Epidermal melanocyte (primary cell): Measurements from ENCODE around the gene REEP2.
A peak's percentile ranks its signal among the peaks of the same experiment; 100 is the strongest.
"Not testable (repeated sequence)": the region's sequence is repeated elsewhere in the genome, so short reads cannot be mapped to it uniquely, and the experiment has no call there.

Experiments used
- DNase-seq: peaks from one replicate; pipeline ENCODE4 v3.0.0; 2011; ENCODE audit warnings: low spot score; ENCODE audit not compliant: insufficient read length

Gene REEP2, protein sequence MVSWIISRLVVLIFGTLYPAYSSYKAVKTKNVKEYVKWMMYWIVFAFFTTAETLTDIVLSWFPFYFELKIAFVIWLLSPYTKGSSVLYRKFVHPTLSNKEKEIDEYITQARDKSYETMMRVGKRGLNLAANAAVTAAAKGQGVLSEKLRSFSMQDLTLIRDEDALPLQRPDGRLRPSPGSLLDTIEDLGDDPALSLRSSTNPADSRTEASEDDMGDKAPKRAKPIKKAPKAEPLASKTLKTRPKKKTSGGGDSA

DNA sequence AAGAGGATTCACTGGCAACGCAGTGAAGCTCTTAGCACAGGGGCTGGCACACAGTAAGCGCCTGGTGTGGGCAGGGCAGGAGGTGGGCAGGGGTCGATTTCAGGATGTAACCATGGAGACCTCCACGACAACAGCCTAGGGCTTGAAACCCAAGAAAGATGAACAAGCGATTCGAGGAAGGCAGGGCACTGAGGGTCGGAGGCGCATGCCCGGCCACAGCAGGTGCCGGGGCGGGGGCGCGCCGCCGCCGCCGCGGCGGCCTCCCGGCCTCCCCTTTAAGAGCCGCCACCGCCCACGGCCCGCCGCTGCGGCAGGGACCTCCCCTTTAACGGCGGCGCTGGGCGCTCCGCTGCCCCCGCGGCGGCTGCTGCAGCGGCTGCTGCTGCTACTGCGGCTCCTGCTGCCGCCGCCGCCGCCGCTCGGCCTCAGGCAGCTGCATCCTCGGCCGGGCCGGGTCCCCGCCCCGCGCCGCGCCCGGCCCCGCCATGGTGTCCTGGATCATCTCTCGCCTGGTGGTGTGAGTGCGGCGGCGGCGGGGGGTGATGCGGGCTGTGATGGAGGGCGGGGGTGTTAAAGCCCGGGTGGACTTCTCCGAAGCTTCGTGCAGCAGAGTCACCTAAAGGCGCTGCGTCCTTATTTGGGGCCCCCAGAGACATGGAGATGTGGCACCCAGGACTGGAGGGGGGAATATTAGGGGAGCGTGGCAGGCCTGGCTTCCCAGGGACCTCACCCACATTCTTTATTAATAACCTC, at the start of gene REEP2:
TSS of gene REEP2 (plus strand) at position 334 of the 753 bp plus-strand sequence. CDS start at position 486, 152 bp downstream.
- DNase-seq = peak; percentile 61

DNA sequence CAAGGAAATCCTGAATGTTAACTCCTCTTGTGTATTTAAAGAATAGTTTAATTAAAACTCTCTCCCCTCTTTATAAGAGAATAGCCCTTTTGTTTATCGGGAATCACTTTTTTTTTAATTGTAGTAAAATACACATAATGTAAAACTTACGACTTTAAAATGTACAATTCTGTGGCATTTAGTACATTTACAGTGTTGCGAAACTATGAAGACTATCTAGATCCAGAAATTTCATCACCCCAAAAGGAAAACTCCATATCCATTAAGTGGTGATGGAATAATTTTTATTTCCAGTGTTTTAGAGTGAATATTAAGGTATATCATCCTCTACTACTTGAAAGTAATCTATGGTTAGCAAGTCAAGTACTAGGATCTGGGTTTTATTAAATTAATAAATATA, 49.5 kb upstream of the REEP2 start:
- DNase-seq = no peak

DNA sequence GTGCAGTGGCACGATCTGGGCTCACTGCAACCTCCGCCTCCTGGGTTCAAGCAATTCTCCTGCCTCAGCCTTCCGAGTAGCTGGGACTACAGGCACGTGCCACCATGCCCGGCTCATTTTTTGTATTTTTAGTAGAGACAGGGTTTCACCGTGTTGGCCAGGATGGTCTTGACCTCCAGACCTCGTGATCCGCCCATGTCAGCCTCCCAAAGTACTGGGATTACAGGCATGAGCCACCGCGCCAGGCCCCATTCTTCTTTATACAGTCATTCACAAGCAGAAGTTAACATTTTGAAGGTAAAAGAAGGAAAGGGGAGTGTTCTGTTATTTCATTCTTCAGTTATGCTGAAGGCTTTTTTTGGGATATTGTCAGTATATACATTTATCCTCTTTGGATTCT, 48.9 kb upstream of the REEP2 start:
- not testable (repeated sequence) for DNase-seq

DNA sequence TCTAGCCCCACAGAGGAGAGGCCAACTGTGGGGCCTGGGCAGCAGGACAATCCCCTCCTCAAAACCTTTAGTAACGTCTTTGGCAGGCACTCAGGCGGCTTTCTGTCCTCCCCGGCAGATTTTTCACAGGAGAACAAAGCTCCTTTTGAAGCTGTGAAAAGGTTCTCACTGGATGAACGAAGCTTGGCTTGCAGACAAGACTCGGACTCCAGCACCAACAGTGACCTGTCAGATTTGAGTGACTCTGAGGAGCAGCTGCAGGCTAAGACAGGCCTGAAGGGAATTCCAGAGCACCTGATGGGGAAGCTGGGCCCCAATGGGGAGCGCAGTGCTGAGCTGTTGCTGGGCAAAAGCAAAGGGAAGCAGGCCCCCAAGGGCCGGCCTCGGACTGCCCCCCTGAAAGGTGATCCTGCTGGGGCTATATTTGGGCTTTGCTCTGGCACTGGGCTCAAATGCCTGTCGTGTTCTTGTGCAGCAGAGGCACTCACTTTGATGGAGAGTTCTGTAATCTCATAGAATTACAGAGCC, 46.9 kb upstream of the REEP2 start:
- DNase-seq = no peak

DNA sequence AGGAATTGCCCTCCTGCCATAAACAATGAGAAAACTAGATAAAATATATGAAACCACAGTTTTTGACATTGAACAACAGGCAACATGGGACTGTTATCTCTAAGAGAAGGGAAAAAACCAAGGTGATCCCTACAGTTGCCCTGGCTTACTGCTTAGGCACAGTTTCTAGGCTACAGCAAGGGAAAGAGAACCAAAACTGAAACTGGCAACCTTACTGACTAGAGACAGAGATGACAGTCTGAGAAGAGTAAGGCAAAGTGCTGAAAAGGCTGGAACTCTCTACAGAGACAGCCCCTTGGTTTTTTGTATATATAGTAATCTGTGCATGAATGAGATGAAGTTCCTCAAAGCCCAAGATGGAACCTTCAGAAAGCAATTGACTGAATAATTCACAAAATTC, 36.2 kb upstream of the REEP2 start:
- no peak for DNase-seq

DNA sequence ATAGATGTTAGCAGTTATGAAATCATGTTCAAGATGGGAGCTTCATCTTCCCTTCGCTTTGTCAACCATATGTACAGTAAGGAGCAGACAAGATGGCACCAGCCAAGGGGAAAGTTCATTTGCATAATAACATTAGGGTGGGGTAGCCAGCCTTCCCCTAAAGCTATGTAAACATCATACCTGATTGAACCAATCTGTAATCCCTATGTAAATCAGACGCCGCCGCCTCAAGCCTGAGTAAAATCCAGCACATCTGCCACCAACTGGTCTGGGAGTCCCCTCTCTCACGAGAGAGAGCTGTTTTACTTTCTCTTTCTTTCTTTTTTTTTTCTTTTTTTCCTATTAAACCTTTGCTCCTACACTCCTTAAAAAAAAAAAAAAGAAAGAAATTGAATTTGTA, 30.8 kb upstream of the REEP2 start:
- no peak for DNase-seq

DNA sequence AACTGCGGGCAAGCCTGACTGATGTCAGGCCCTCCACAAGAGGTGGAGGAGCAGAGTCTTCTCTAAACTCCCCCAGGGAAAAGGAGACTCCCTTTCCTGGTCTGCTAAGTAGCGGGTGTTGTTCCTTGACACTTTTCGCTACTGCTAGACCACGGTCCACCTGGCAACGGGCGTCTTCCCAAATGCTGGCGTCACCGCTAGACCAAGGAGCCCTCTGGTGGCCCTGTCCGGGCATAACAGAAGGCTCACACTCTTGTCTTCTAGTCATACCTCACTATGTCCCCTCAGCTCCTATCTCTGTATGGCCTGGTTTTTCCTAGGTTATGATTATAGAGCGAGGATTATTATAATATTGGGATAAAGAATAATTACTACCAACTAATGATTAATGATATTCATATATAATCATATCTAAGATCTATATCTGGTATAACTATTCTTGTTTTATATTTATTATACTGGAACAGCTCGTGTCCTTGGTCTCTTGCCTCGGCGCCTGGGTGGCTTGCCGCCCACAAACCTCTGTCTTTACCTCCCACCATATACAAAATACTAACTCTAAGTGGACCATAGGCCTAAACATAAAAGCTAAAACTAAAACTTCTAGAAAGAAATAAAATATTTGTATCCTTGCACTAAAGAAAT, 27.7 kb upstream of the REEP2 start:
- not testable (repeated sequence) for DNase-seq

DNA sequence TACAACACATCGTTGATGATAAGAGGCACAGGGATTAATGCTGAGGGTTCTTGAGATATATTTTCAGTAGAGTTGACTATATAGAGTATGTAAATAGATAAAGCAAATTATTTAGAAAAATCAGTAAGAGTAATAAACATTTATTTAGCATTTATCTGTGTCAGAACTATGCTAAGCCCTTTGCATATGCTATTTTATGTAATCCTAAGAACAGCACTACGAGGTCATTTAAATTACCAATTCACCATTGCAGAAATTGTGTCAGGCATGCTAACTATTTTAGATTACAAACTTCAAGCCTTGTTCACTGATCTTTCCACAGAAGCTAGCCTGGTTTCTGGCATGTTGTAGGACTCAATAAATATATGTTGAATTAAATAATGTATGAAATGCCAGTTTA, 20.4 kb upstream of the REEP2 start:
- DNase-seq = no peak

DNA sequence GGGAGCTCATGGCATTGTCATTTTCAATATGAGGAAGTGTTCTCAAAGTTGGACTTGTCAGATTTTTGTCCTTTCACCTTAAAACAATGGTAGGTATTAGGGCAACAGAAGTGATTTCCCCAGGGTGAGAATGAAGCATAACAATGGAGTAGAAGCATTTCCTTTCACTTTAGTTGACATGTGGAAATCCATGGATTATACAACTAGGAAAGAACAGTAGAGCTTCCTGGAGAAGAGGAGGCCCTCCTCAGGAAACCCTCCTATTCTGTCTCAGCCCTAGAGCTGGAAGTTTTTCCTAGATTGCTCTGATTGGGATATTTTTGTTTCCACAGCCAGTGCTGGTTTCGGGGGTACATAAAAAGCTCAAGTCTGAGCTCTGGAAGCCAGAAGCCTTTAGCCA, 13.8 kb upstream of the REEP2 start:
- DNase-seq = no peak

DNA sequence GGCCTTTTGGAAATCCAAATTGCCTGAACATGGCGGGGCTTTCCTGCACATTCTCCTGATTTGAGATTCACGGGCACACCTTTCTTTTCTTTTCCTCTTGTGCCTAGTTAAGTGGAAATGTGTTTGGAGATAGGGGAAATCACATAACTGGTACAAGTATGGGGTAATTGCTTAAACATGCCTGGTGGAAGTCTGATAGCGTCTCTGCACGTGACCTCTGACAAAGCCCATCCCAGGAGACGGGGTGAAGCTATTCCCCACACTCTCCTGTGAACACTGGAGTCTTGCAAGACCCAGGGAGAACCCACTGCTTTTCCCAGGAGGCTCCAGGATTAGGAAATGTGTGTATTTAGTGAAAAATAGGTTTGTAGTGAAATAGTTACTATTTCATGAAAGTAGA, 2.9 kb upstream of the REEP2 start:
- no peak for DNase-seq

DNA sequence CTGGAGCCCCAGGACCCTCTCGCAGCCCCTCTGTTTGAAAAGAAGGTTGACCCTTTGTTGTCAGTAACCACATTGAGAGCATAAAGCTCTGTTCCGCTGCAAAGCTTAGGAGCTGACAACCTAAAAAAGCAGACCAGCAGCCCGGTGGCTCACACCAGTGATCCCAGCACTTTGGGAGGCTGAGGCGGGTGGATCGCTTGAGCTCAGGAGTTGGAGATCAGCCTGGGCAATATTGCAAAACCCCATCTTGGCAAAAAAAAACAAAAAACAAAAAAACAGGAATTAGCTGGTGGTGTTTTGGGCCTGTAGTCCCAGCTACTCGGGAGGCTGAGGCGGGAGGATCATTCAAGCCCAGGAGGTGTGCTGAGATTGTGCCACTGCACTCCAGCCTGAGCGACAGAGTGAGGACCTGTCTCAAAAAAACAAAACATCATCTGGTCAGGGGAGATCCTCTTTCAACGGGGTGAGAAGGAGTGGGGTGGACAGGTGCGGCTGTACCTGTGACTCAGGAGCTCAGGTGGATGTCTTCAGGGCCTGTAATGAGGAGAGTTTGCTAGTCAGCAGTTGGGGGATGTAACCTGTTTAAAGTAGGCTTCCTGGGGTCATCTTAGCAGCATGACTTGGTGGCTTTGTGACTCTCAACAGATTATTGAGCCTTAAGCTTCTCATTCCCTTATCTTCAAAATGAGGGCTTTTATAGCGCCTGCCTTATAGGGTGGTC, 694 bp upstream of the REEP2 start:
- no peak for DNase-seq

DNA sequence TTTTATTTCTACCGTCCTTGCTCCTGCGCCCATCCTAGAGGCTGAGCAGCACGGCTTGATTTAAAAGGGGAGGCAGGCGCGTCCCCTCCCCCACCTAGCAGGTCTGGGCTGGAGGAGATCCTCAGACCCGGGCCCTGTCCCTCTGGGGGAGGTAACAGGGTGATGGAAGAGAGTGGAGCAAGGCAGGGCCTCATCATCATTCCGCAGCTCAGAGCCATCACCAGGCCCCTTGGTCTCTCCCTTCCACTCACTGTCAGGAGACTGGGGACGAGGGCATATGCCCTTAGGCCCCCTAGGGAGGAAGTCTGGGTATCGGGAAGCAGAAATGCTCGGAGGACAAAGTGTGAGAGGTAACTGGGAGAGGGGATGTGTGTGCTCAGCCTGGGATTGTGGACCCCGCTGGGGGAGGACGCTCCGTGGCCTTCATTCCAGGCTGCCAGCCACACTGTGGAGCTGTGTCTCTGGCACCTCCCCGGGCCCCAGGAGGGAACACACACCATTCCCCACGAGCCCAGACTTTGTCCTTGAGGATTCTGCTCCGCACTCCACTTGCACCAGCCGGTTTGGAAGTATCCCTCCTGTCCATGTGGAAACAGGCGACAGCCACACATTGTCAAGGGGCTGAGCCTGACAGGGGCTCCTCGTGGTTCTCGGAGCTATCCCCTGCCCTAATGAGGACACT, 761 bp downstream of the REEP2 start:
- DNase-seq = no peak

DNA sequence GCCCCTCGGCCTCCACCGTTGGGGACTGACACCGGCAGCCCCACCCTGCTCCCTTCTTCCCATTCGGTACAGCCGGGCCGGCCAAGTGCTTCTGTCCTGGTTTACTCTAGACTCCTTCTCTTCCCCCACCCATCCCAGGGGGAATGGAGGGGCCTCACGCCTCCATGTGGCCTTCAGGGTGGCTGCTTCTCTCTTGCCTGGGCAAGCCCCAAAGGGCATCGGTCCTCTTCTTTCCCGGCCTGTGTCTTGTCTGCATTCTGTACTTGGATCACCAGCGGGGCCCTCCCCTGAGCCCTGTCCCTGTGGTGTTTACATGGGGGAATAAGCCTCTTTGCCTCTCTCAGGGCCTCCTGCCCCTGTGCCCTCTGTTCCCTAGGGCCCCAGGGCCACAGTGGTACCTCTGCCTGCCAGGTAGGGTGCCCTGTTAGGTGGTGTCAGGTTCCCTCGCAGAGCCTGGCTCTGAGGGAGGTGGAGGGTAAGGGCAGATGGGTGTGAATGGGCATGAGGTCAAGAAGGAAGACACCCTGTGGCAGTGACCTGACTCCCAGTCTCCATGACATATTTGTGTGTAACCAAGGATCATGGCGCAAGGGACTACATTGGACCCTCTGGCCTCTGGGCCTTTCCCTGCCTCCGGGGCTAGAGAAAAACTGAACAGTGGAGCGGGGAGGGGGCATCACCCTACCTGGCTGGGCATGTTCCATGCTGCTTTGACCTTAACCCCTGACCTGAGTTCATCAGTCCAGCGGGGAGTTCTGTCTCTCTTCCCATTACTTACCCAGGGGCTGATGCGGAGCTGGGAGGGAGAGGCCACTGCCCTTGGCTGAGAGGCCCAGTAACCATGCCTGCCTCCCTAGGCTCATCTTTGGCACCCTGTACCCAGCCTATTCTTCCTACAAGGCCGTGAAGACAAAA, 1.6 kb downstream of the REEP2 start:
- no peak for DNase-seq

DNA sequence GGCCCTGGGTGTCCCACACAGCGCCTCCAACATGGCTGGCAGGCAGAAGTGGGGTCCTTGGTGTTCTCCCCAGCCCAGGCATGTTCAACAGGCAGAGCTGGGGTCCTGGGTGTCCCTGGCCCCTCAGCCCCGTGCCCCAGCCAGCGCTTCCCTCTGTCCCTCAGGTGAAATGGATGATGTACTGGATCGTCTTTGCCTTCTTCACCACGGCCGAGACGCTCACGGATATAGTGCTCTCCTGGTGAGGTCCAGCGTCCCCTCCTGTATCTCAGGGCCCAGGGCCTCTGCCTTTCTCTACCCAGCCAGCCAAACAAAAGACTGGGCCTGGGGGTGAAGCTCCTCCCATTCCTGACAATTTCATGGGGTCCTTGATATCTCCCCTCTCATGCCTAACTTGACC, 2.4 kb downstream of the REEP2 start:
- no peak for DNase-seq

DNA sequence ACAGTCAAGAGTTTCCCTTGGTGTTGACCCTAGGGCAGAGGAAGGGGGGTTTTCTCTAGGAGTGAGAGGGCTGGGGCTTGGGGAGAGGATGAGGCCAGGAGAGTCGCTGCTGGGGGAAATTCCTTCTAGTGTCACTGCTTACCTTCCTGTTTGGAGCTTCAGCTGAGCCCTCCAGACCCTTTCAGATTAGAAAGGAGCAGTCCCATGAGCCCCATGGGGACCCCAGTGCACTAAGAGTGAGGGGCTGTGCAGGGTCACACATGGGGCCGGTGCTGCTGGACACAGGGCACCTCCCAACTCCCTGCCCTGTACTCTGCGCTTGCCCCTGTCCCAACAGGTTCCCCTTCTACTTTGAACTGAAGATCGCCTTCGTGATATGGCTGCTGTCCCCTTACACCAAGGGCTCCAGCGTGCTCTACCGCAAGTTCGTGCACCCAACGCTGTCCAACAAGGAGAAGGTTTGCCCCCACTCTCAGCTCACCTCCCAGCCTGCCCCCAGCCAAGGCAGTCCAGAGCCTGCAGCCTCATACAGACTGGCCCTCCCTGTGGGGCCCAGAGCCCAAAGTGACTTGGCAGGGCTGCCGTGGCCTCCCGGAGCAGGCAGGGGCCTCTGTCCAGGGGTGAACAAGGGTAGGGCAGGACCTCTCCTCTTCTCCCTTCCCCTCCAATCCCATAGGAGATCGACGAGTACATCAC, 5.4 kb downstream of the REEP2 start:
- DNase-seq = no peak

DNA sequence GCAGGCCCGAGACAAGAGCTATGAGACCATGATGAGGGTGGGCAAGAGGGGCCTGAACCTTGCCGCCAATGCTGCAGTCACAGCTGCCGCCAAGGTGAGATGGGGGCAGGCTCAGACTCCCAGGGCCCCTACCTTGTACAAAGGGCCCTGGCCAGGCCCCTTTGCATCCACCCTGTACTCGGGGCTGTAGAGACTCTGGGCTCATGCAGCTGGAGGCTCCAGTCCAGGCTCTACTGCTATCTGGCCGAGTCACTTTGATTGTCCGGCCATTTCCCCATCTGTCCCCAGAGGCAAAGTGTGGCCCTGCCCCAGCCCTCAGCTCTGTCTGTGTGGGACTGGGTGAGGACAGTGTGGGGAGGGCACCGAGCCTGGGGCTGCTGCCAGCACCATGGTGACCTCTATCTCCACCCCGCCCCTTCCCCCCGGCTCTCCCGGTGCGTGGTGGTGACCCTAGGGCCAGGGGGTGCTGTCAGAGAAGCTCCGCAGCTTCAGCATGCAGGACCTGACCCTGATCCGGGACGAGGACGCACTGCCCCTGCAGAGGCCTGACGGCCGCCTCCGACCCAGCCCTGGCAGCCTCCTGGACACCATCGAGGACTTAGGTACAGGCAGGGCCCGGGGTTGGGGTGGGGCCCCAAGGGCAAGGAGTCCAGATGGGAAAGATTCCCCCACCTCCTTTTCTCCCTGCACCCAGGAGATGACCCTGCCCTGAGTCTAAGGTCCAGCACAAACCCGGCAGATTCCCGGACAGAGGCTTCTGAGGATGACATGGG, 6.1 kb downstream of the REEP2 start:
- no peak for DNase-seq

DNA sequence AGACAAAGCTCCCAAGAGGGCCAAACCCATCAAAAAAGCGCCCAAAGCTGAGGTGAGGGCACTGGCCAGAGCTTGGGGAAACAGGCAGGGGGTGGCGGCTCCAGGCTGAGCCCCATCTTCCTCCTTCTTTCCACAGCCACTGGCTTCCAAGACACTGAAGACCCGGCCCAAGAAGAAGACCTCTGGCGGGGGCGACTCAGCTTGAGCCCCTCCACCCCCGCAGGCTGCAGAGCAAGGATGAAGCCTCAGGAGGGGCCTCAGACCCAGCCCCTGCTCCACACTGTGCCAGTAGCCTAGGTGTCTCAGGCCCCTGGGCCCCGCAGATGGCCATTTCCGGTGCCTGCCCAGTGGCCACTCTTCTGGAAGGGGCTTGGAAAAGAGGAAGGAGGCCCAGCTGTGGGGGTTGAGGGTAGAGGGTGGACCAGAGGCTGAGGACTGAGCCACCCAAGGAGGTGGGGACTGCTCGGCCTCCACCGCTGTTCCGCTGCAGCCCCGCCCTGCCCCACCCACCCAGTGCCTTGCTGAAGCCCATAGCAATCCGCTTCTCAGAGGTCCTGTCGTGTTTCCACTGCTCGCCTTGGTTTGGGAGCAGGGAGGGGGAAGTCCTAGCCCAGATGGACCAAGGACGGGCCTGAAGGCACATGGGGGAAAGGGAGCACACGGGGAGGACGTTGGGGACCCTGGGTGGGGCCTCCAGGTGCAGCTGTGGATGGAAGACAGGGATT, 6.9 kb downstream of the REEP2 start:
- no peak for DNase-seq

DNA sequence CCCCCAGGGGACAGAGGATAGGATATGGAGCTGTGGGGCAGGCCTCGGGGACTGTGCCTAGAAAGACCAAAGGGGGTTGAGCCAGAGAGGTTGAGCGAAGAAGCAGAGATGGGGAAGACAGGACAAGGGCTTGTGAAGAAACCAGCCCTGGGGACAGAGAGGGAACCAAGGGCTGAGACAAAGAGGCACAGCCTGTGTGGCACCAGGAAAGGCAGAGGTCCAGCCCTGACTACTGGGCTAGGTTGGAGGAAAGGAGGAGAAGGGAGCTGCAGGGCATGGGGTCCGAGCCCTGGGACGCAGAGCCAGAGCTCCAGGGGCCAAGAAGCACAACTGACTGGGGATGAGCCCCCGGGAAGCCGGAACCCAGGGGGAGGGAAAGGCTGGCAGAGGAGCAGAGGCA, 9.2 kb downstream of the REEP2 start:
- DNase-seq = no peak
